GM18499 (cell line): ENCODE results near the gene MEOX1.
"Not testable (repeated sequence)": the region's sequence is repeated elsewhere in the genome, so short reads cannot be mapped to it uniquely, and the experiment has no call there.

Experiments
- ATAC-seq: cut with Tn5 transposase; IDR thresholded peaks from one replicate; pipeline ENCODE4 v1.9.1; 2021; ENCODE audit warnings: moderate number of reproducible peaks; ENCODE audit not compliant: insufficient read depth, unreplicated experiment

Gene MEOX1

GRCh38 chr17:43661699-43662412, at the start of gene MEOX1:
Gene MEOX1, minus strand, starts transcription at chr17:43661922. Its CDS starts 388 bp downstream, at chr17:43661534.
- ATAC-seq: no peak

DNA sequence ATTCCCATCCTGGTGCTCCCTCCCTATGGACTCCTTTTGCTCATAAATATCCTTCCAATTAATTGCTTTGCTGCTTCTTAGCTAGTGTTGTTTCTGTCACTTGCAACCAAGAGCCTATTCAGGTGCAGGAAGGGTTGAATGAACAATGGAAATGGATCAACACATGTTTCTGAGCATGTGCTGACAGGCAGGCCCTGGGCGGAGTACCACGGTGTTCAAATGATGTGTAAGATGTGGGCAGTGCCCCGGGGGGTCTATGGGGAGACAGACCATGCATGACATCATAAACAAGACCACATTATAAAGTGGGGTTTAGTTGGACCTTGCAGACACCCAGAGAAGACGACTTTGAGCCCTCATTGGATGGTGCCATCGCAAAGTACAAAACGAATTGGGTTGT, 48.4 kb upstream of the MEOX1 start:
- ATAC-seq: no peak

DNA sequence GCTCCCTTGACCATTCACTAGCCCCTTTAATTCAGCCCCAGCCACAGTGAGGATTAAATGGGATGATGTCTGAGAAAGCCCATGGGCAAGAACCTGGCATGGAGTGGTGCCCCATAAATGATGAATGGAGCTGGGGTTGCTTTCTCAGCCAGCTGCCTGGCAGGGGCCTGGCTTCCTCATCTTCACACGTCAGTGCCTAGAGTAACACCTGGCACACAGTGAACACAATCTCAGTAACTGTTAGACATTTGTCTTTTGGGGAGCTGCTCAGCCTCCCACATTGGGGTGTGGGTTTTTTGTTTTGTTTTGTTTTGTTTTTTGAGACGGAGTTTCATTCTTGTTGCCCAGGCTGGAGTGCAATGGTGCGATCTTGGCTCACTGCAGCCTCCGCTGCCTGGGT, 47.5 kb upstream of the MEOX1 start:
- ATAC-seq: no peak

DNA sequence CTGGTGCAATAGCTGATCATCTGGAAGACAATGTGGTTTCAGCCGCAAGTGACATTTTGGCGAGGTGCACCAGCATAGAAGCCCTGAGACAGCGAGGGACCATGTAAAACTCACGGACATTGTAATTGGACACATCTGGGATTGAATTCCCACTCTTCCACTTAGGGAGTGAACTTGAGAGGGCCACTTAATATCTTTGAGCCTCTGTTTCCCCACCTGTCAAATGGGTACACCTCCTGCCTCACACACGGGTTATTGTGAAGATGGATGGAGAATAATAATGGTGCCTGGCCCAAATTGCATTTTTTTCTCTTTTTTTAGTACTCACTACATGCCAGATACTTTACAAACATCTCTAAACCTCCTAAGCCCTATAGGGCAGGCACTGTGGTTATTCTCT, 45.5 kb upstream of the MEOX1 start:
- no peak for ATAC-seq

DNA sequence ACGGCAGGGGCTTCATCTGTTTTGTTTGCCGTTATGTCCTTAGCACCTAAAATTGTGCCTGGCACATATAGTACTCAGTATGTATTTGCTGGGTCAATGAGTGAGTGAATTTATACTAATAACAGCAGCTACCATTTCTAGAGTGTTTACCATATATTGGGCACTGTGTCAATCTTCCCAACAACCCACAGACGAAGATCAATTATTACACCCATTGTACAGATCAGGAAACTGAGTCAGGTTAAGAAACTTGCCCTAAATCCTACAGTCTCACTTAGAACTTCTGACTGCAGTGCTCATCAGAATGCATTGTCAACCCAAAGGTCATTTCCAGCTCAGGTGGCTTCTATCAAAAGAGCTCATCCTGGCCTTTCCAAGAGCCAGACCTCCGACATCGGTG, 44.5 kb upstream of the MEOX1 start:
- no peak for ATAC-seq

- ATAC-seq: no peak
These were observed 41.9 kb upstream of the MEOX1 start for GRCh38 chr17:43703630-43704029.

- no peak for ATAC-seq
These were observed 40.9 kb upstream of the MEOX1 start for GRCh38 chr17:43702637-43703036.

DNA sequence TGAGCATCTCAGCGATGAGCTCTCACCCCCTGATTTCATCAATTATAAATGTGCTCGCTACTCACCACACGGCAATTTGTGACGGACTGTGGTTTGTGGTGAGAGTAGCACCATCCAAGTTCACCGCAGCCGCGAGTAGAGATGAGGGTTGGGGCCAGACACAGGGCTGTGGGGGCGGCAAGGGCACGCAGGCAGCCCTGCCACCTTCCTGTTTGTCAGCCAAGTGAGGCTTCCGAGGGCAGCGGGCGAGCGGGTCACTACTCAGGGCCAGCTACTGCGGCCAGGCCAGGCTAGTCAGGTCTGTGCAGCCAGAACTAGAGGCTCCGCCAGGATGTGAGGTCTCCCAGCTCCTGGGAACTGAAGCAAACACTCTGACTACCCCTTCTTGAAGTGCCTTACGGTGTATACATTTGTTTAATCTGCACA, 39.6 kb upstream of the MEOX1 start:
- ATAC-seq: no peak

DNA sequence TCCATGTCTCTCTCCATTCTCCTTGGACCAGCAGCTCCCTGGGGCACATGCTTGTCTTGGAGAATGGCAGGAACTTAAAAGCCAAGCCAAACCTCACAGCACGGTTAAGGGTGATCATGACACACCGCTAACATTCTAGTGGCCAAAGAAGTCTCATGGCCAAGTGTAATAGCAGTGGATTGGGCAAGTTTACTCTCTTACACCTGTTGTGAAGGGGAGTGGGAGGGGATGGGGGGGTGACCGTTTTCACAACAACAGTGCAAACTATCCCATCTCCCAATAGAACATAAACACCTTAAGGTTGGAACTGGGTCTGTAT, 37.7 kb upstream of the MEOX1 start:
- no peak for ATAC-seq

DNA sequence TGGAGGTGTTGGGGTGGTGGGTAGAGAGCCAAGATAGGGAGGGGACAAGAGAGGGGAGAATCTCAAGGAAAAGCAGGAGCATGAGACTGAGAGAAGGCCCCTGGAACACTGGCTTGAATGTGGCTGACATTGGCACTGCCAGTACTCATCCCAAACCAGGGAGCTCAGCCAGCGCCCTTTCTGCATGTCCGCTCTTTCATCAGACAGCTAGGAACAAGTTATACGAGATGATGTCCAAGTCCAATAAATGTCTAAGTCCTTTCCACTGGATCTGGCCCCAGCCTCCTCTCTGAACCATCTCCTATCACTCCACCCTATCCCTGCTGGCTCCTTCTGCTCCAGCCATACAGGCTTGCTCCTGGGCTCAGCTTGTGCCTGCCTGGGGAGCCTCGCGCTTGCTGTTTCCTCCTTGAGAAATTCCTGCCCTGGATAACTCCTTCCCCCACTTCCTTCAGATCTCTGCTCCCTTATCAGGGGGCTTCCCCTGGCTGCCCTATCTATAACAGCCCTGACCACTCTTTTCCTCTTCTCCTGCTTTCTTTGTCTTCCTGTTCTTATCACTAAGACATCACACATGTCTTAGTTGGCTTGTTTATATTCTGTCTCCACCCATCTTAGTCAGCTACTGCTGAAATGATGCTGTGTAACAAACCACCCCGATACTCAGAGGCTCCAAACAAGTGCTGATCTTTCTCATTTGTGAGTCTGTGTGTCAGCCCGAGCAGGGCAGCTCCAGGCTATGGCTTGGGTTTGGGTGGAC, 37.1 kb upstream of the MEOX1 start:
- no peak for ATAC-seq

DNA sequence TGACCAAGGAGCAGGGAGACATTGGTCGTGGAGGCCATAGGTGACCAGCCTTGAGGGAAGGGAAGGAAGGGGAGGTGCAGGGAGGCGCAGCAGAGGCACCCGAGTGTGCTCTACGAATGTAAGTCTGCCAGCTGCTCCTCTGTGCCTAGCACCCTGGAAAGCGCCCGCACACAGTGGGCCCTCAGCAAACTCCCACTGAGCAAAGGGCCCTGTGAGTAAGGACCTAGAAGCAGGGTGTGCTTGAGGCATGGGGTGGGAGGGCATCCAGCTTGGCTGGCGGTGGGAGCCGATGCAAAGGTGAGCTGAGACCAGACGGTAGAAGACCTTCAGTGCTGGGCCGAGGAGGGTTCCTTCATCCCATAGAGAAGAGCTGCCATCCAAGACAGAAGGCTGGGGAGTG, 36.2 kb upstream of the MEOX1 start:
- no peak for ATAC-seq

GRCh38 chr17:43696891-43697290, 35.2 kb upstream of the MEOX1 start:
- ATAC-seq: no peak

DNA sequence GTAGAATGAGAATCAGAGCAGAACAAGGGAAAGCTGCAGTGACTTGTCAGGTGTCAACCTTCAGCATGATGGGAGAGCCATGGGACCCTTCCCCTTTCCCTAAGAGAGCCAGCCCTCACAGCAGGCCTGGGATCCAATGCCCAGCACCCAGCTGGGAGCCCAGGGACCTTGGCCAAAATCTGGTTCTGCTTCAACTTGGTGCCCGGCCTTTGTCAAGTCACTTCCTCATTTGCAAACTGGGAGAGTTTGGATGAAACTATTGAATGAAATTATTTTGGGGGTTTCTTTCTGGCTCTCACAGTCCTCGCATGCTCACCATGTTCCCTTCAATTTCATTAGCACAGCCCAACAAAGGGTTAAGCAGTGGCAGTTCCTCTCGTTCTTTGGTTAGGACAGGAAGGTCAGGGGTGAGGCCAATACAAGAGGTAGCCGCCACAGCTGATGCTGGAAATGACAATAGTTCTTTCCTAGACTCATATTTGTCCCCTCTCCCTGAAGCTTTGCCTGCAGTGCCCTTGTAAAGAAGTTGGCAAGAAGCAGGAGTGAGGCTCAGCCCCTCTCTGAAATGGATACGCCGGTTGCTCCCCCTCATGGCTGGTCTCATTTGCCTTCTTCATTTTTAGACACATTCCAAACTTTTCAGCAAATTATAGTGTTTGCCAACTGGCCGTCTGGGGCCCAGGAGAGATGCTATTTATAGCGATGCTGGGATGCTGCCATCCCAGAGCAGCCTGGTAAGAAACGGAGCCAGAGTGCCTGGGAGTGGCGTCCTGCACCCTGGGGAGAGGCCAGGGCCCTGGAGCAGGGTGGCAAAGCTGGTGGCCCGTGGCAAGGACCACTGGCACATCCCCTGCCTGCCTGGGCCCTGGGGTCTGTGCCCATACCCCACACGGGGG, 34.5 kb upstream of the MEOX1 start:
- ATAC-seq: no peak

- no peak for ATAC-seq
These were observed 32.6 kb upstream of the MEOX1 start for GRCh38 chr17:43694081-43694870.

GRCh38 chr17:43691317-43691693, 29.6 kb upstream of the MEOX1 start:
- no peak for ATAC-seq

- ATAC-seq: no peak
These were observed 29.0 kb upstream of the MEOX1 start for GRCh38 chr17:43690624-43691316.

- ATAC-seq: no peak
These were observed 28.1 kb upstream of the MEOX1 start for GRCh38 chr17:43689814-43690213.

DNA sequence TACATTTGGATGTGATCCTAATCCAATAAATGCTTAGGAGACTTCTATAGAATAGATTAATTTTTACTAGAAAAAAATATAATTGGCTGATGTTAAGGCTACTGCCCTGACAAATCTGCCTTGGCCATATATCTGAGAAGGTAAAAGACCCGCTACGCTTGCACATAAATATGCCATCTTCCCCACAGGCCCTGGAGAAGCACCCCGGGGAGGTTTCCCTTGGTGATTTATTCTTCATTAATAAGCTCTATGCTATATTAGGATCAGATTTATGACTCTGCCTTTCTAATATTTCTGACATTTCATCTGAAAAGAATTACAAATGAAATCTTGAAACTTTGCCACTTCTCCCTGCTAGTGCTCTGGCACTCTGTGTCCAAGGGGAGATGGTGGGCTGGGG, 27.4 kb upstream of the MEOX1 start:
- ATAC-seq: no peak

DNA sequence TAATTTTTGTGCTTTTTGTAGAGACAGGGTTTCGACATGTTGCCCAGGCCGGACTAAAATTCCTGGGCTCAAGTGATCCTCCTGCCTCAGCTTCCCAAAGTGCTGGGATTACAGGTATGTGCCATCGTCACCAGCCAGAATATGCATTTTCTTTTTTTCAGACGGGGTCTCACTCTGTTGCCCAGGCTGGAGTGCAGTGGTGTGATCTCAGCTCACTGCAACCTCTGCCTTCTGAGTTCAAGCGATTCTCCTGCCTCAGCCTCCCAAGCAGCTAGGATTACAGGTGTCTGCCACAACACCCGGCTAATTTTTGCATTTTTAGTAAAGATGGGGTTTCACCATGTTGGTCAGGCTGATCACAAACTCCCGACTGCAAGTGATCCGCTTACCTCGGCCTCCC, 25.2 kb upstream of the MEOX1 start:
- not testable (repeated sequence) for ATAC-seq
